ENCODE measurements around the gene C2CD4D. TPM values are rescaled to one million over a fixed set of nuclear protein-coding genes. Genes with fewer than 3 reads are reported as not detected.

Gene C2CD4D
- total RNA-seq, 1 donor from 2014 or later = not detected

DNA sequence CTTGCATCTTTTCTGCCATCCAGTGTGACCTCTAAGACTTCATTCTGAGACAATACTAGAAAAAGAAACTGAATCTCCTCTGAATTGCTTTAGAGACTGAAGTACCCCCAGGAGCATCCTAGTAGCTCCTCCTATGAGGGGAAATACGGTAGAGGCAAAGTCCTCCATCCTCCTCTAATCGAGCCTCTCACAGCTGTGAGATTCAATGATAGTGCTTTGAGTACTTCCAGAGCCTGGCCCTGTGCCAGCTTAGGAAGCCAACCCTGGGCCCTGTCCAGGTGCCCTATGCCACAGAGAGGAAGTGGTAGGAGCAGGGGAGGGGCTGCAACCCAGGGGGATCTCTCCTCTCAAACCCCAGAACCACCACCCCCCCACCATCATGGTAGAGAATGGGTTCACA is 18.7 kb downstream of the C2CD4D start:
- no peak for ATAC-seq
- intact Hi-C loops (cut with micrococcal nuclease) = no loop called here

GRCh38 chr1:151819976-151820623 is 19.5 kb downstream of the C2CD4D start:
- intact Hi-C loops (cut with micrococcal nuclease) = no loop called here
- no peak for DNase-seq
- ATAC-seq = no peak

More for the DNA sequence above, 18.7 kb downstream of the C2CD4D start:
- no peak for DNase-seq

DNA sequence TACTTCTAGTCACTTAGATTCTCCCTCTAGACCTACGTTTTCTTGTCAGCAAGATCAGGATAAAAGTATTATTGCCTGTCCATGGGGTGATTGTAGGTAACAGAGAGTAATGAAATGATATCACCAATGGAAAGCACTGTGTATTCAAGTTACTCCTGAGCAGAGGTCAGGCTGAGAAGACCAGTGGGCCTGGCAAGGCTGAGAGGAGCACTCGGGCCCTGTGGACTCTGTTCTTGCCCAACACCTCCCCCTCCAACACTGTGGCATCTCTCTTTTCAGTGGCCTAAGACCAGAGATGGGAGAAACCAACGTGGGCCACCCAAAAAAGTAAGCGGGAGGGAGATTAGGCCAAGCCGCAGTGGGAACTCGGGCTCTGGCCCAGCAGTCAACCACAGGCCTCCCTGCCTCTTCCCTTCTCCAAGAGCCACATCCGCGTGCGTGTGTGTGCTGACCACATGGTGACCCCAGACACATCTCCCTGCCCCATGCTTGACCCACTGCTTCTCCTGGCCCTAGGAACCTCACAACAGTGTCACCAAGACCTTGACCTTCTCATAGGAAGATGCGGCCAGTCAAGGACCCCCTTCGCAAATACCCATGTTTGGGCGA is 20.3 kb downstream of the C2CD4D start:
- DNase-seq = no peak
- intact Hi-C loops (cut with micrococcal nuclease) = no loop called here
- no peak for ATAC-seq

DNA sequence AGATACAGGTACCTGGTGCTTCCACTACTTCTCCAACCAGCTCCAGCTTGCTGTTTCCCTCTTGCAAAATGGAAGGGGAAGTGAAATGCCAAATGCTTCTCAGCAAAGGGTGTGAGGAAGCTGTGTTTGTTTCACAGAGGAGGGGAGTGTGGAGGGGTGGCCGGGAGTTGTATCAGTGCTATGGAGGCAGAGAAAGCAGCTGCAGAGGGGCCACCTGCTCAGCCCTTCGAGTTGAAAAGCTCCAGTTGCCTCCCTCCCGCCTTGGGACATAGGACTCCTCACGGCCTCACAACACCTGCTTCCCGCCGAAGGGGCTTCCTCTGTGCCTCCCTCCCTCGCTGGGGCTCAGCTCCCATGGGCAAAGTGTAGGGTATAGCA is 22.3 kb downstream of the C2CD4D start:
- intact Hi-C loops (cut with micrococcal nuclease) = no loop called here
- DNase-seq (no peak), ATAC-seq (no peak)

- intact Hi-C loops (cut with micrococcal nuclease) = no loop called here
- ATAC-seq = no peak
These were observed 22.9 kb downstream of the C2CD4D start for GRCh38 chr1:151816548-151817352.

GRCh38 chr1:151815716-151816327 is 23.8 kb downstream of the C2CD4D start:
- intact Hi-C loops (cut with micrococcal nuclease) = no loop called here
- DNase-seq (no peak), ATAC-seq (no peak)

More at GRCh38 chr1:151816548-151817352, 22.9 kb downstream of the C2CD4D start:
- no peak for DNase-seq

DNA sequence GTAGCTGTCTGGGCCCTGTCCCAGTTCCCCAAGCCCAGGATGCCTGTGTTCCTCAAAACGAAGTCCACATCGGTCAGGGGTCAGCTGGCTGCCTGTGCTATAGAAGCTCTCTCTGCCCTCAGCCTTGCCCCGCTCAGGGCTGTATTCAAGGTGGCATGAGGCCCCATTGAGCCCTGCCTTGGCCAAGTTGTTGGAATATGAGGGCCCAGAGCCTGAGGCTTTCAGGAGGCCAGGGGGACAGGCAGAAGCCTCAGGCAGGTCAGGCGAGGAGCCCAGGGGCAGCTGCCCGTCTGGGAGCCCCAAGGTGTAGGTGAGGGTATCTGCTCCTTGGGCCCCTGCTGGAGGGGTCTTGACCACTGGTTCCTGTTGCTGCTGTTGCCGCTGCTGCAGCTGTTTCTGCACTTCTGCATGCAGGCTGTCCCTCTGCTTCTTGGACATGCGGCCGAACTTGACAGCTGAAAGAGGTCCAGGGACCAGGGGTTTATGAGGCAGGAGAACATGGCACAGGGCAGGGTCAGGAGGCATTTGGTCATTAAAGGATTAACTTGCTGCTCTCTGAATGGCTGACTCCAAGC is 24.6 kb downstream of the C2CD4D start:
- intact Hi-C loops (cut with micrococcal nuclease) = no loop called here
- DNase-seq (no peak), ATAC-seq (no peak)

- intact Hi-C loops (cut with micrococcal nuclease) = no loop called here
- ATAC-seq = no peak
- no peak for DNase-seq
These were observed 25.2 kb downstream of the C2CD4D start for GRCh38 chr1:151814426-151814825.

DNA sequence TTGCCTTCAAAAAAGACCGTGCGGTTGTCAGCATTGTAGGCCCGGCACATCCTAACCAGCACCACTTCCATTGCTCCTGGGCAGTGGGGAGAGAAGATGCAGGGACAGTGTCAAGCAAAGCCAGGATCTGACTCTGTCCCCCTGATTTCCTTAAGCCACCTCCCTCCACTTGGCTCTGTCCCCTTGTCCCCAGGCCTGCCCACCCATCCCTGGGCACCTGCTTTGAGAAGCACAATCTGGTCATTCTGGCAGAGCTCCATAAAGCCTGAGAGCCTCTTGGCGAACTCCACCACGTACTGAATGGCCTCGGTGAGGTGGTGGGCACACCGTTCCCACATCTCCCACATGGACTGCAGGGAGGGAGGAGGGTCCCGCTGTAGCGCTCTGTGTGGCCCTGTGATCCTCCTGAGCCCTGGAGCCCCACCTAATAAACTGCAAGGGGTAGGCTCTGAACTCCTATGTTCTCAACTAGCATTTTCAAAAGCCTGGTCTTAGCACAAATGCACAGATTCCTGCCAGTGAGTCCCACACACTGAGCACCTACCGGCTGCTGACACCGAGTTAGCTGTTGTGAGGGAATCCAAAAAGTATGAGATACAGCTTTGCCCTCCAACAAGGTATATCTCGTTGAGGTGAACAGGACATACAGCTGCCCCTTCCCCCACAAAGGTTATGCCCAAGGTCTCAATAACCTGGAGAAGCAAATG is 26.2 kb downstream of the C2CD4D start:
- DNase-seq = no peak
- ATAC-seq = no peak
- intact Hi-C loops (cut with micrococcal nuclease) = no loop called here

GRCh38 chr1:151811181-151811580 is 28.4 kb downstream of the C2CD4D start:
- intact Hi-C loops (cut with micrococcal nuclease) = no loop called here
- no peak for ATAC-seq
- DNase-seq = no peak

DNA sequence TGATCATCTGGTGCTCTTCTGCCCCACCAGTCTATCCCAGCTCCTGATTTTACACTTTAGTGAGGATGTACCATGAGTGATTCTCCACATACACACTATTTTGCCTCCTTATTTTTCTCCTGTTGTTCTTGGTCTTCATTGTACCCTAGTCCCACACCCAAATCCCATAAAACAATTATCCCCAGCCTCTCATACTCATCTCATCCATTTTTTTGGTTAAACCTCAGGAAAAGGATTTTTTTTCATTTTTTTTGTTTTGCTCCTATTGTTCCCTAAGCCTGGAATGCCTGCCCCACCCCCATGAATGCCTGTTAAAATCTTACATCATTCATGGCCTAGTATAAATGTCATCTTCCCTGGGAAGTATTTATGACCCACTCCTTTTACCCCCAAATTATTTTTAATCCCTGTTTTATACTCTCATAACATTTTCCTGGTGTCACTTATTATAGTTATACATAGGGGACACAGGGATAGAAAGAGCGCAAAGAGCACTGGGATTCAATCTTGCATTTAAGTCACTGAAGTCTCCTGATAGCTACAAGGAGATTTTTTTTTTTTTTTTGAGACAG is 29.5 kb downstream of the C2CD4D start:
- intact Hi-C loops (cut with micrococcal nuclease) = no loop called here
- DNase-seq = no peak
- ATAC-seq = no peak

GRCh38 chr1:151809290-151809984 is 30.2 kb downstream of the C2CD4D start:
- no peak for DNase-seq
- ATAC-seq = peak; percentile 49
- intact Hi-C loops (cut with micrococcal nuclease) = no loop called here

GRCh38 chr1:151807766-151808165 is 31.9 kb downstream of the C2CD4D start:
- DNase-seq (no peak), ATAC-seq (no peak)
- intact Hi-C loops (cut with micrococcal nuclease) = no loop called here

GRCh38 chr1:151807131-151807530 is 32.5 kb downstream of the C2CD4D start:
- intact Hi-C loops (cut with micrococcal nuclease) = no loop called here
- ATAC-seq (no peak), DNase-seq (no peak)

GRCh38 chr1:151806170-151806569 is 33.5 kb downstream of the C2CD4D start:
- intact Hi-C loops (cut with micrococcal nuclease) = no loop called here
- DNase-seq (no peak), ATAC-seq (no peak)

DNA sequence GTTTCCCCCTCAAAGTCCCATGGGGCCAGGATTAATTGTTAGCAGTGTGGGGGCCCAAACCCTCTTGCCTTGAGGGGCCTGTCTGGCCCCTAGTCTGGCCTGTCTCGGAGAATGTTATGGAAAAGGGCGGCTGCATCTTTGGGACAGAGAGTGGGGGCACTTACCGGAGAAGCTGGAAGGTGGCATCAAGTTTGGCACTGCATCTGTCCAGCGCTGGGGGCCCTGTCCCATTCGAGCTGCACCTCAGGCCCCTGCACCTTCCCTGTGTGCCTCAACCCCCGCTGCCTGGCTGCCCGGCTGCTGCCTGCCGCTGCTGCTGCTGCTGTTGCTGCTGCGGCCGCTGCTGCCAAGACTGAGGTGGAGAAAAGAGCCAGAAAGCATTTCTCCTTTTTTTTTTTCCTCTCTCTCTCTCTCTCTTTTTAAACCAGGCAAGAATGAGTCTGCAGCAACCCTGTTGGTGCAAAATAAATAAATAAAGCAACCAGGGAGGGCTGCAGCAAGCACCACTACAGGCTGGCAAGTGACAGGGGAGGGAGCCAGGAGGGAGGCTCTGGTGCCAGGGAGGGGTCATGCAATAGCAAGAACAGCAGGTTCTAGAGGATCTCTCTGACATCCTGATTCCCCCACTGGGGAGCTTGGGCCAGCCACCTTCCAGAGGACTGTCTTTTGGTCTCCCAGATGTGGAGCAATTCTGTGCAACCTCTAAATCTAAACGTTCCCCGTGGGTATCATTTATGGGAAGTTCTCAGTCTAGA is 34.4 kb downstream of the C2CD4D start, which contains the start of gene LINGO4:
LINGO4 (minus strand) TSS at position 354 of the 755 bp plus-strand sequence. CDS start 2,715 bp downstream, outside the sequence.
- no peak for DNase-seq
- no peak for ATAC-seq
- intact Hi-C loops (cut with micrococcal nuclease) = no loop called here

DNA sequence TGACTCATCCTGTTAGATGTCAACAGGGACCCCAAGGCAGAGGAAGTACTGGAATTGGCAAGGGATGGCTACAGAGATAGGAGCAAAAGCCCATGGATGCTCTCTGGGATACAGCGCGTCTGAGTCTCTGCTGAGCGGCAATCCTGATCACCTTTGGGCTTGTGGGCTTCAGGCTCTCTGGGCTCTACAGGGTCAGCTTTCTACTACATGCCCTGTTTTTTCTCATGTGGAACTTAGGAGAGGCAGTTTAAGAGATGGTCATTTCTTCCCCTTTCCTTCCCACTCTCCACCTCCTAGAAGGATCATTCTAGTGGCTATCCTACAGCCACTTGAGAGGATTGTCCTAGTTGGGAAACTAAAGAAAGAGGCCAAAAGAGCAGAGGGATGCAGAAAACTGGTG is 35.7 kb downstream of the C2CD4D start:
- ATAC-seq (no peak), DNase-seq (no peak)
- intact Hi-C loops (cut with micrococcal nuclease) = no loop called here
